ENCODE results near the gene MTMR12.
A peak's percentile ranks its signal among the peaks of the same experiment; 100 is the strongest.

Gene MTMR12, protein sequence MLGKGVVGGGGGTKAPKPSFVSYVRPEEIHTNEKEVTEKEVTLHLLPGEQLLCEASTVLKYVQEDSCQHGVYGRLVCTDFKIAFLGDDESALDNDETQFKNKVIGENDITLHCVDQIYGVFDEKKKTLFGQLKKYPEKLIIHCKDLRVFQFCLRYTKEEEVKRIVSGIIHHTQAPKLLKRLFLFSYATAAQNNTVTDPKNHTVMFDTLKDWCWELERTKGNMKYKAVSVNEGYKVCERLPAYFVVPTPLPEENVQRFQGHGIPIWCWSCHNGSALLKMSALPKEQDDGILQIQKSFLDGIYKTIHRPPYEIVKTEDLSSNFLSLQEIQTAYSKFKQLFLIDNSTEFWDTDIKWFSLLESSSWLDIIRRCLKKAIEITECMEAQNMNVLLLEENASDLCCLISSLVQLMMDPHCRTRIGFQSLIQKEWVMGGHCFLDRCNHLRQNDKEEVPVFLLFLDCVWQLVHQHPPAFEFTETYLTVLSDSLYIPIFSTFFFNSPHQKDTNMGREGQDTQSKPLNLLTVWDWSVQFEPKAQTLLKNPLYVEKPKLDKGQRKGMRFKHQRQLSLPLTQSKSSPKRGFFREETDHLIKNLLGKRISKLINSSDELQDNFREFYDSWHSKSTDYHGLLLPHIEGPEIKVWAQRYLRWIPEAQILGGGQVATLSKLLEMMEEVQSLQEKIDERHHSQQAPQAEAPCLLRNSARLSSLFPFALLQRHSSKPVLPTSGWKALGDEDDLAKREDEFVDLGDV

DNA sequence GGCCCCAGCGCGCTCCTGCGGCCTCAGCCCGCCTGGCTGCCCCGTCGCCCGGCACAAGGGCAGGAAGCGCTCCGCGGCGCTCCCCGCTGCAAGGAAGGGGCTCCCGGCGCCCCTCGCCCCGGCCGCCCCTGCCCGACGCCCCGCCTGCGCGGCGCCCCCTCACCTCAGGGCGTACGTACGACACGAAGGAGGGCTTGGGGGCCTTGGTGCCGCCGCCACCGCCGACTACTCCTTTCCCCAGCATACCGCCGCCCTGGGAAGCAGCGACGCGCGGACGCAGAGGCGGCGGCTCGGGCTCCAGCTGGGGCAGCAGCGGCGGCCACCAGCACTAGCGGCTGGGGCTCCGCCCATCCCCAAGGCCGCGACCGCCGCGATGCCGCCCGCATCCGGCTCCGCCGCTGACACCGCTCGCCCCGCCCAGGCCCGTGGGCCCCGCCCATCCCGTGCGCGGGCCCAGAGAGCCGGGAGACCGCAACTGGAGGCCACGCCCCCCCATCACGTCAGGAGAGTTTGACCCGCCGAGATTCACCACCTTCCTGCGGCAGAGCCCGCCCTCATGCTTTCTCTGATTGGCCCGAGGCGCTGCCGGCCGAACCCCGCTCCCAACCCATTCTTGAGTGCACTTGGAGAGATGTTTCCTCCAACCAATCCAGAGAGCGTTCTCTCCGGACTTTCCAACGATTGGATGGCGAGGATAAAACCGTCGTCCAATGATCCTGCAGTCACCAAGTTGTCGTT lies at the start of gene MTMR12:
Gene MTMR12, minus strand, starts transcription at position 345 of the 738 bp plus-strand sequence. Its CDS starts 101 bp downstream, at position 244.
- DNase-seq, result peak; percentile 97

- no peak for DNase-seq
Observed at GRCh38 chr5:32362527-32362926, 49.8 kb upstream of the MTMR12 start.

DNA sequence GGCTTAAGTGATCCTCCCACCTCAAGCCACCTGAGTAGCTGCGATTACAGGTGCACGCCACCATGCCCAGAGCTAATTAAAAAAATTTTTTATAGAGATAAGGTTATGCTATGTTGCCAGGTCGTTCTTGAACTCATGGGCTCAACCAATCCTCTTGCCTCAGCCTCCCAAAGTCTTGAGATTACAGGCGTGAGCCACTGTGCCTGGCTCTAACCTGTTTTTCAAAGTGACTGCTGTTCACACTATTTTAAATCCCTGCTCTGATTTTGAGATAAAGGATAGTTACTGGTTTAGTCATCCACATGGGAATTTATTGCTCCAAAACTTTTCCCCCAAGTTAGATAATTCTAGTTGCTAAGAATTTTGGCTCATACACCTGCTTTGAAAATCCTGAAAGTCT lies 48.2 kb upstream of the MTMR12 start:
- DNase-seq, result no peak

GRCh38 chr5:32358611-32359010 lies 45.9 kb upstream of the MTMR12 start:
- DNase-seq, result no peak

DNA sequence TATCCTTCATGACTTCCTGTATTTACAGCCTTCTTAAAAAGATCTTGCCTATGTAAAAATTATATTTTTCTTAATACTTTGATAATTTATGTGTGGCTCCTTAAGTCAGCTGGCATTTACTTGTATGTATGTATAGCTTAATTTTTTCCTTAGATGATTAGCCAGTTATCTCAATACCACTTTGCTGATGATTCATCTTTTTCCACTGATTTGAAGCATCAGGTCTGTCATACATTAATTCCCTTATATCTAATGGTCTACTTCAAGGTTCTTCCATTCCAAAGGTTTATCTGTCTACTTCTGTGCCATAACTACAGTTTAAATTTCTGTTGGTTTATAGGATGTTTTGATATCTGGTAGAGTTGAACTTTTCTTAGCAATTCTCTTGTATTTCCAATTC lies 44.9 kb upstream of the MTMR12 start:
- DNase-seq, result no peak

DNA sequence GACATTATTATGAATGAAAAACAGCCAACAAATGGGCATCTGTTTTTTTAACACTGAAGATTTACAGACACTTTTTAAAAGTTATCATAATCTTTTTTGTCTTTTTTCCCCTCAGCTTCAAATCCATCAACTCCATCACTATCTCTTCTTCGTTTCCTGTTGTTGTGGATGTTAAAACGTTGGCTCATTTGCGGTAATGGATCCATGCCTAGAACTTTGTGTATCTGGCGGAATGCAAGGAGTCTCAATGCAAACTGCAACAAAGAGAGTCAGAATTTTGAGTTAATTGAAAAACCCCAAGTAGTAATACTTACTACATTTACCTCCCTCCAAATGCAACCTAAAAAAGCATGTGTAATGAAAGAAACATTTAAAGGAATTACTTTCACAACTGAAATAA lies 42.9 kb upstream of the MTMR12 start:
- no peak for DNase-seq

- no peak for DNase-seq
Observed at GRCh38 chr5:32353420-32353819, 40.7 kb upstream of the MTMR12 start.

DNA sequence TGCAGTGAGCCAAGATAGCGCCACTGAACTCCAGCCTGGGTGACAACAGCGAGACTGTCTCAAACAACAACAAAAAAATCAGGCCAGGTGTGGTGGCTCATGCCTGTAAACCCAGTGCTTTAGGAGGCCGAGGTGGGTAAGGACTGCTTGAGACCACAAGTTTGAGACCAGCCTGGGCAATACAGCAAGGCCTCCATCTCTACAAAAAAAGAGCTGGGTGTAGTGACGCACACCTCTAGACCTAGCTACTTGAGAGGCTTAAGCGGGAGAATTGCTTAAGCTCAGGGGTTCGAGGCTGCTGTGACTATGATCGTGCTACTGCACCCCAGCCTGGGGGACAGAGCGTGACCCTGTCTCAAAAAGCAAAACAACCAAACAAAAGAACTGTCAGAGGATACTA lies 39.9 kb upstream of the MTMR12 start:
- DNase-seq, result no peak

DNA sequence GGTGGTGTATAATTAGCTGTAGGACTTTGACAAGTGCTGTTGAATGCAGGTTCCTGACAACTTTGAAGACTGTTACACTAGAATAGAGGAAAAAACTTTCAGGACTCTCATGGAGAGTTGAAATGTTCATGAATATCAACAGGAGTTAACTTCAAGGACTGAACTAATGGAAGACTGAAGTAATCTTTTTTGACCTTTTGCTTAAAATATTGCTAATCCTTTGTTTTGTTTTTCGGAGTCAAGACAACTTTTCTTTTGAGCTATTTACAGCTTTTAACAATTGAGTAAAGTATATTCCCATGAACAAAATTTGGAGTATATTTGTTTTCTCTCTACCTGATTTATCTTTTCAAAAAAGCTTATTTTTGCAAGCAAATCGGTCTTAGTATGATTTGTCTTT lies 34.1 kb upstream of the MTMR12 start:
- DNase-seq, result no peak

DNA sequence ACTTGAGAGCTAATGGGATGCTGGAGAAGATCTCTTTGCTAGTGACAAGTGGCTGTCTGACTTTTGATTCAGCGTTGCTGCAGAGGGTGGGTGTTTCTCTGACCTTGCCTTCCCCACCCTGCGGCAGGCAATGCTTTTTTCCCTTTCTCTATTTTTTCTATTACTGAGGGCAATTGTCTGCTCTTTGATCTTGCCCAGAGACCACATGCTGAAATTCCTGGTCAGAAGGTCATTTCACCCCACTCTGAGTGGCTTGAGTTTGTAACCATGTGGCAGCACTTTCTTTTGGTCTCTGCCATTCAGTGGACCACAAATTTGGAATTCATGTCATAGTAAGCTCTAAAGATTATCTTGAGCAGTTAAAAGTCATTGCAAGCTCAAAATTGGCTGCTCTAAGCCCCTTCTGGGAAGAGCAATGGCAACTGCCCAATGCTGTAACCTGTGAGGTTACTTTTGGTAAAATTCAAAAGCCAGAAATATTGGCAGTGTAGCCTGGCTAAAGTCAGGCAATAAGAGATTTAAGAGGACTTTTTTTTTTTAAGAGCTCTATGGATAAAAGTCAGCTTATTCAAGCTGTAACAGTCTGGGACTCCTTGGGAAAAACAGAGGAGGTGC lies 30.4 kb upstream of the MTMR12 start:
- DNase-seq, result no peak

DNA sequence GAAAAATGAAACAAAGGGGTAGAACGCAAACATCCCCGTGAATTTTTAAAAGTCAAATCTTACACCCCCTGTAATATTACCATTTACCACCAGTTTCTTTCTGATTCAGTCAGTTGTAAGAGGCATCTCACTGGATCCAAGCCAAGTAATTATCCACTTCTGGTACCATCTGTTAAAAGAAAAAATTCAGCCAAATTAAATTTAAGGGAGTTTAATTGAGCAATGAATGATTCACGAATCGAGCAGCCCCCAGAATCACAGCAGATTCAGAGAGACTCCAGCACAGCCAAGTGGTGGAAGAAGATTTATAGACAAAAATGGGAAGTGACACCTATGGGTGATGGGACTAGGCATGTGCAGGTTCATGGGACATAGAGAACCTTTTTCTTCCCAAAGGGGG lies 29.9 kb upstream of the MTMR12 start:
- no peak for DNase-seq

DNA sequence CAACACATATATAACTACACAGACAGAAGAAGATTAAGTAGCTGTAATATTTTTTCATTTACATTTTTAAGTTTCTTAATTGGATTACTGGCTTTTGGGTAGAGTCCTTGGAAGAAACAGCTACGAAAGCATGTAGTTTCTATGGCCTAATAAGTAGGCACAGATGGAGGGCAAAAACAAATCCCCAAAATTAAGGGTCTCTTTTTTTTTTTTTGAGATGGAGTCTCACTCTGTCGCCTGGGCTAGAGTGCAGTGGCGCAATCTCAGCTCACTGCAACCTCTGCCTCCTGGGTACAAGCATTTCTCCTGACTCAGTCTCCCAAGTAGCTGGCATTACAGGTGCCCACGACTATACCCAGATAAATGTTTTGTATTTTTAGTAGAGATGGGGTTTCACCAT lies 27.1 kb upstream of the MTMR12 start:
- DNase-seq, result no peak

DNA sequence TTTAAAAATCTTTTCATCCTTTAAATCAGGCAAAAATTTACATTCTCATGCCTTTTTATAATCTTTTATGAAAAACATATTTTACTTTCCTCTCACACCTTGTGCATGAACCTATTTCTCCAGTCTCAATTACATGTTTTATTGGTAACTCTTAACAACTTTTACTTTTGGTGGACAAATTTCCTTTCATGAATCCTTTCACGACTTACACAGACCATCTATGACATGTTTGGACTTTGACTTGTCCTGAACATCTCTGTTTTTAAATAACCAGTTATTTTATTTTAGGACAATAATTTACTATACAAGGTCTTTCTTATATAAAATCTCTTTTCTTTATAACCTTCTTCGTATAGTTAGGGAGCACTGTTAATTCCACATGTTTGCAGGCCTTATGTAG lies 26.5 kb upstream of the MTMR12 start:
- DNase-seq, result no peak

DNA sequence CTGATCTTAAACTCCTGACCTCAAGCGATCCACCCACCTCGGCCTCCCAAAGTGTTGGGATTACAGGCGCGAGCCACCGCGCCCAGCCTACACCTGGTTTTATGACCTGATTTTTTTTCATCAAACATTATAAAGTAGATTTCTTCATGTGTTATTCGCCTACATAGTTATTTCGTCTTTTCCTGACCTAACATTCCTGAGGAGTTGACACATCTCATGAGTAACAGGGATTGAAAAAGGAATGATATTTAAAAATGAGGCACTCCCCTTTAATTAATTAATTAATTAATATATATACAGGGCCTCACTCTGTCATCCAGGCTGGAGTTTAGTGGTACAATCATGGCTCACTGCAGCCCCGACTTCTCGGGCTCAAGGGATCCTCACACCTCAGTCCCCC lies 20.2 kb upstream of the MTMR12 start:
- DNase-seq, result no peak

- DNase-seq, result no peak
Observed at GRCh38 chr5:32332361-32332760, 19.6 kb upstream of the MTMR12 start.

- no peak for DNase-seq
Observed at GRCh38 chr5:32331935-32332274, 19.2 kb upstream of the MTMR12 start.

GRCh38 chr5:32331217-32331934 lies 18.6 kb upstream of the MTMR12 start:
- no peak for DNase-seq

DNA sequence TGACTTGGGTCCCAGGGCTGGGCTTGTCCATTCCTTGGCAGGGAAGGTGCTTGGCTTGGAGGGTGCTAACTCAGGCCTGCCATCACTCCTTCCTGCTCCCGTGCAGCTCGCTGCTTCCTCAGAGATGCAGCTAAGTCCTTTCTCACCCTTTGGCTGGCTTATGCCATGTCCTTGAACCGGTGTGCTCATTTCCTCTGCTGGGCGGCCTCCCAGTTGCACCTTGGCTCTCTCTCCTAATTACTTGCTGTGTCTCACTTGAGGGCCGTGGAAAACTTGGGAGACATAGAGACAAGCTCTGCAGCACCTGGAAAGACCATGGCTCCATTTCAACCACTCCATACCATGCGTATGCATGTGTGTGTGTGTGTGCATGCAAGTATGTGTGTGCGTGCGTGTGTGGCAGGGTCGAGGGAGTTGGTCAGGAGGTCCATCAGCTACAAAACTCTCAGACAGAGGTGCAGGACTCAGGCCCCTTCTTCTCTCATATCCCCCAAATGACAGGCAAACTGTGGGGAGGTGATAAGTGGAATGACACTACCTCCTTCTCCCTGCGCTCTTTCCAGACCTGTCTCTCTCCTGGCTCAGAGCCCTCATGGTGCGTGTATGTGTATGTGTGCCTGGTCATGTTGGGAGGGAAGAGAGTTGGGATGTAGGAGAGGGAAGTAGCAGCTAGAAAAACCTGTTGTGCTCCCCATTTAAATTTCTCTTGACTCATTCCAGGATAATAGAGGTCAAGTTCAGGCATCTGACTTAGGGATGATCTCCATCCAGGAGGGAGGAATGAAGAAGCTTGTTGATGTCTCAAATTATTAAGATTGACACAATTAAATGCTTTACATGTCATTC lies 17.6 kb upstream of the MTMR12 start:
- DNase-seq, result no peak

DNA sequence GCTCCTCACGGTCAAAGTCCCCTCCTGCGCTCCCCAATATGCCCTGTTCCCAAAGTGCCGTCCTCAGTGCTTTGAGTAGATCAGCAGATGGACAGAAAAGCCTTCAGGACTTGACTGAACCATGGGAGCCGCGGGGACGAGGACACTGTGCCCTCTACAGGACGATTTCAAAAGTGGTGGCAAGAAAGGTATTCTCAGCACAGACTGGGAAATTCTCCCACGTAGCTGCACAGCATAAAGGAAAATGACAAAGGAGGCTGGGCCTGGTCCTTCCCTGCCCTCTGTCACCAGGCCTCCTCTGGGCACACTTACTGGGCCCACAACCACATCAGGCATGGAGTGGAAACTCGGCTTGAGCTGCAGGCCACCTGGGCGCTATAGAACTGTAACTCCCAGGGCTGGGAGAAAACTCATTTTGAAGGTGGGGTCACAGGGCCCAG lies 16.7 kb upstream of the MTMR12 start:
- peak; percentile 32 for DNase-seq

- DNase-seq, result no peak
Observed at GRCh38 chr5:32326216-32326772, 13.6 kb upstream of the MTMR12 start.

GRCh38 chr5:32325616-32326015 lies 12.9 kb upstream of the MTMR12 start:
- DNase-seq, result no peak

Data from retina (tissue), 1 donor.